ENCODE results near the gene MCC.

DNA sequence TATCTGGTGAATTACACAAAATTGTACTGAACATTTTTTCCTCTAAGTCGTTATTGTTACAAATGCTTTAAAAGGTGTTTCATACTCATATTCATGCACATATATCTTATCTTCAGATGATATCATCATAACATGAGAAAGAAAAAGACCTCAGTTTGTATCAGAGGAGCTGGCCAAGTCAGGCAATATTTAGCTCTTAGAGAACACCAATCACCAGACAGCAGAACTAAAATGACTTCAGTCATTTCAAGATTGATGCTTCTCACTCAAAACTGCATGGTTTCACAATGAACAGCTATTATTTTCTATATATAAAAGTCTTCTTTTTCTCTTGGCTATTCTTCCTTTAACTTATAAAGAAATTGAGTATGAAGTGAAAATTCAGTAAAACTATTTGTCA is 98.0 kb downstream of the MCC start:
- TF ChIP-seq, protein P1, sequence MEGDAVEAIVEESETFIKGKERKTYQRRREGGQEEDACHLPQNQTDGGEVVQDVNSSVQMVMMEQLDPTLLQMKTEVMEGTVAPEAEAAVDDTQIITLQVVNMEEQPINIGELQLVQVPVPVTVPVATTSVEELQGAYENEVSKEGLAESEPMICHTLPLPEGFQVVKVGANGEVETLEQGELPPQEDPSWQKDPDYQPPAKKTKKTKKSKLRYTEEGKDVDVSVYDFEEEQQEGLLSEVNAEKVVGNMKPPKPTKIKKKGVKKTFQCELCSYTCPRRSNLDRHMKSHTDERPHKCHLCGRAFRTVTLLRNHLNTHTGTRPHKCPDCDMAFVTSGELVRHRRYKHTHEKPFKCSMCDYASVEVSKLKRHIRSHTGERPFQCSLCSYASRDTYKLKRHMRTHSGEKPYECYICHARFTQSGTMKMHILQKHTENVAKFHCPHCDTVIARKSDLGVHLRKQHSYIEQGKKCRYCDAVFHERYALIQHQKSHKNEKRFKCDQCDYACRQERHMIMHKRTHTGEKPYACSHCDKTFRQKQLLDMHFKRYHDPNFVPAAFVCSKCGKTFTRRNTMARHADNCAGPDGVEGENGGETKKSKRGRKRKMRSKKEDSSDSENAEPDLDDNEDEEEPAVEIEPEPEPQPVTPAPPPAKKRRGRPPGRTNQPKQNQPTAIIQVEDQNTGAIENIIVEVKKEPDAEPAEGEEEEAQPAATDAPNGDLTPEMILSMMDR (IDR thresholded peaks at IDR 0.05; ENCODE audit: low read length): no peak
- TF ChIP-seq EZH2phosphoT487 (IDR thresholded peaks at IDR 0.05; ENCODE audit: low read length): no peak

Measured in MM.1S (cell line).